Transverse colon (tissue), 4 donors: ENCODE measurements around the gene FBXO17. TPM values are rescaled to one million over a fixed set of nuclear protein-coding genes. Genes with fewer than 3 reads are reported as not detected.

Experiments
- DNase-seq: peaks from one replicate; pipeline ENCODE4 v3.0.0-alpha.2; 2019
- H3K27ac ChIP-seq, 4 donors: fragments of 200-600 bp; sonication (generic); 2 replicates each; pipeline ENCODE4 v1.5.1; 2016 to 2018; ENCODE audit warnings: inconsistent platforms in 4 of 4
- H3K27me3 ChIP-seq: fragments of 200-600 bp; sonication (generic); 2 replicates; pipeline ENCODE4 v1.5.1; 2017; ENCODE audit warnings: inconsistent platforms
- H3K36me3 ChIP-seq, 4 donors: fragments of 200-600 bp; sonication (generic); 2 replicates each; pipeline ENCODE4 v1.5.1; 2017 to 2019; ENCODE audit warnings: inconsistent platforms in 4 of 4
- H3K4me1 ChIP-seq, 4 donors: fragments of 200-600 bp; sonication (generic); 2 replicates each; pipeline ENCODE4 v1.5.1; 2017 to 2020; ENCODE audit warnings: inconsistent platforms in 4 of 4
- H3K4me3 ChIP-seq, 4 donors: fragments of 200-600 bp; sonication (generic); 1 replicate in 1 of 4; 2 replicates in 3 of 4; pipeline versions ENCODE4 v1.5.1 to v1.6.1; 2017 to 2019; ENCODE audit warnings: inconsistent platforms in 4 of 4
- H3K9me3 ChIP-seq, 2 donors: fragments of 200-600 bp; sonication (generic); 2 replicates each; pipeline ENCODE4 v1.5.1; 2017 to 2019; ENCODE audit warnings: inconsistent platforms in 2 of 2
- EP300 ChIP-seq: sonication (generic); formaldehyde crosslinking; IDR thresholded peaks from one replicate; pipeline ENCODE4 v1.6.1; 2017; ENCODE audit warnings: antibody characterized with exemption, low read depth
- POLR2A ChIP-seq: fragments of 450-650 bp; IDR thresholded peaks from one replicate; pipeline ENCODE4 v1.6.1; 2016; ENCODE audit warnings: antibody characterized with exemption, mild to moderate bottlenecking, moderate library complexity
- POLR2AphosphoS5 ChIP-seq, 3 donors: sonication (generic); formaldehyde crosslinking; IDR thresholded peaks; one replicate each; pipeline ENCODE4 v1.6.1; 2016; ENCODE audit warnings: antibody characterized with exemption in 3 of 3
- WGBS, 2 donors: methylation state at CpG; one replicate each; pipeline ENCODE4 v1.1.5; 2018; ENCODE audit warnings: low coverage in 1 of 2; 5-methylcytosine and 5-hydroxymethylcytosine counted together
- in situ Hi-C, 4 donors: fragments of 200-750 bp; cut with MboI; loops; one replicate each; pipeline versions ENCODE4 v1.15.0 to v1.15.1; 2017; ENCODE audit warnings: low sequenced_read_pairs in 3 of 4, low pct_ligation_motif_present in 1 of 4, low pct_unique_long_range_greater_than_20kb in 1 of 4
- intact Hi-C: fragments of 100-400 bp; cut with DNase I; formaldehyde crosslinking; loops from one replicate; pipeline ENCODE4 v1.15.1; 2023; ENCODE audit warnings: low total_unique reads
- total RNA-seq, 4 donors: library from RNA; depleted of rRNA; stranded (reverse); fragments of >200 nt; gene quantifications; one replicate each; pipeline ENCODE4 v1.1.0, GENCODE V29; 2016
- TF ChIP-seq, protein P1 (sequence below), 5 experiments: fragments of 200-600 bp in 3 of 5; fragments of 450-650 bp in 2 of 5; sonication (generic) in 3 of 5; IDR thresholded peaks; 1 replicate in 2 of 5; 2 replicates in 3 of 5; pipeline ENCODE4 v1.5.1; 2016 to 2017; ENCODE audit warnings: antibody characterized with exemption in 5 of 5, inconsistent platforms in 3 of 5, mild to moderate bottlenecking in 2 of 5, moderate library complexity in 1 of 5

FBXO17 gene, protein sequence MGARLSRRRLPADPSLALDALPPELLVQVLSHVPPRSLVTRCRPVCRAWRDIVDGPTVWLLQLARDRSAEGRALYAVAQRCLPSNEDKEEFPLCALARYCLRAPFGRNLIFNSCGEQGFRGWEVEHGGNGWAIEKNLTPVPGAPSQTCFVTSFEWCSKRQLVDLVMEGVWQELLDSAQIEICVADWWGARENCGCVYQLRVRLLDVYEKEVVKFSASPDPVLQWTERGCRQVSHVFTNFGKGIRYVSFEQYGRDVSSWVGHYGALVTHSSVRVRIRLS
- 1 to 10 TPM; 2.2 to 7.8 (median 2.4) TPM for total RNA-seq

- peak within 1 kb of the TSS; percentile 42 to 61 (median 54) for H3K4me3 ChIP-seq
- DNase-seq: peak; percentile 27
These were observed at the start of gene FBXO17 for GRCh38 chr19:38975214-38975860. Gene FBXO17, minus strand, starts transcription at chr19:38975742. Its CDS starts 25,423 bp downstream, at chr19:38950319.

DNA sequence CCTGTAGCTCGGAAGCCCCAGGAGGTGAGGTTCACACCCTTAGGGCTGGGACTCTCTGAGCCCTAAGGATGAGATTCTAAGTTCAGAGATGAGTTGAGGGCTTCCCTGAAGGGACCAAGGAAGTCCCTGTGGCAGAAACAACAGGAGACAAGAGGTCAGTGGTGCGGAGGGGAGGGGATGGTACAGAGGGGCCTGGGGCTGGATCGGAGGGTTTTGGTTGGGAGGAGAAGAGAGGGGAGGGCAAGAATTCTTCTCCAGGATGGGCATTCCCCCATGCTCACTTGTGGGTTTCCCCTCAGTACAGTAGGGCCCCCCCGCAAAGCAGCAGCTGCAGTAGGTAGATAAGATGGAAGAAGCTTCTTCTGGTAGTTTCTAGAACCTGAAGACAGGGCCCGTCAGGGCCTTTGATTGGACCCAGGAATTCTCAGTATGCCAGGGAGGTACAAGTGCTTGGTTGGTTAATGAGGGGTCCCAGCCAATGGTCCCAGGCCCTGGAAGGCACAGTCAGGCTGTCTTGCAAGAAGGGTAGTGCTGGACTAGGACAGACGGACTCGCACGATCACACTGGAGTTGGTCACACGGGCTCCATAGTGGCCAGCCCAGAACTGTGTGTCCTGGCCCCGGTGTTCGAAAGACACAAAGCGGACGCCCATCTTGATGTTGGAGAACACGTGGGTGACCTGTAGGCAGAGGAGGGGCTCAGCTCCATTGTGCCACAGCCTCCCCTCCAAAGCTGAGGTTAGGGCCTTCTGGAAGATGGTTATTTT is 49.5 kb upstream of the FBXO17 start:
- 93 to 95% methylated on average over 3 to 14 of the region's 14 CpGs for WGBS, 2 donors
- in situ Hi-C loops (no loop called here), intact Hi-C loops (no loop called here)
- no peak for DNase-seq
- Histone ChIP-seq H3K4me3 (no peak overlapping the region), H3K4me1 (no peaks in the 10 kb centered on the region), H3K36me3 (no peaks in the 10 kb centered on the region), H3K9me3 (no peaks in the 10 kb centered on the region), H3K27me3 (peaks cover 5% of the 10 kb centered on the region), H3K27ac (no peak overlapping the region)
- TF ChIP-seq POLR2A: no peak
- no peak for TF ChIP-seq EP300
- no peak for TF ChIP-seq POLR2AphosphoS5 (IDR thresholded peaks at IDR 0.05)
- TF ChIP-seq, protein P1, sequence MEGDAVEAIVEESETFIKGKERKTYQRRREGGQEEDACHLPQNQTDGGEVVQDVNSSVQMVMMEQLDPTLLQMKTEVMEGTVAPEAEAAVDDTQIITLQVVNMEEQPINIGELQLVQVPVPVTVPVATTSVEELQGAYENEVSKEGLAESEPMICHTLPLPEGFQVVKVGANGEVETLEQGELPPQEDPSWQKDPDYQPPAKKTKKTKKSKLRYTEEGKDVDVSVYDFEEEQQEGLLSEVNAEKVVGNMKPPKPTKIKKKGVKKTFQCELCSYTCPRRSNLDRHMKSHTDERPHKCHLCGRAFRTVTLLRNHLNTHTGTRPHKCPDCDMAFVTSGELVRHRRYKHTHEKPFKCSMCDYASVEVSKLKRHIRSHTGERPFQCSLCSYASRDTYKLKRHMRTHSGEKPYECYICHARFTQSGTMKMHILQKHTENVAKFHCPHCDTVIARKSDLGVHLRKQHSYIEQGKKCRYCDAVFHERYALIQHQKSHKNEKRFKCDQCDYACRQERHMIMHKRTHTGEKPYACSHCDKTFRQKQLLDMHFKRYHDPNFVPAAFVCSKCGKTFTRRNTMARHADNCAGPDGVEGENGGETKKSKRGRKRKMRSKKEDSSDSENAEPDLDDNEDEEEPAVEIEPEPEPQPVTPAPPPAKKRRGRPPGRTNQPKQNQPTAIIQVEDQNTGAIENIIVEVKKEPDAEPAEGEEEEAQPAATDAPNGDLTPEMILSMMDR (IDR thresholded peaks at IDR 0.05): no peak

More at GRCh38 chr19:38975214-38975860, at the start of gene FBXO17:
- no peaks in the 10 kb centered on the region for H3K9me3 ChIP-seq
- H3K36me3 ChIP-seq: no peaks in the 10 kb centered on the region
- peaks cover 37% of the 10 kb centered on the region for H3K27me3 ChIP-seq
- peaks cover 0 to 26% (median 11%) of the 10 kb centered on the region in 4 donors for H3K4me1 ChIP-seq
- peak within 1 kb of the TSS; percentile 82 to 93 (median 86) for H3K27ac ChIP-seq
- intact Hi-C loops: no loop called here
- in situ Hi-C loops: no loop called here
- 19% methylated on average over 22 of the region's 63 CpGs; no CpG with 5 or more reads in 1 of the 2 donors for WGBS, 2 donors
- no peak for TF ChIP-seq POLR2AphosphoS5 (IDR thresholded peaks at IDR 0.05)
- TF ChIP-seq EP300: no peak
- TF ChIP-seq, protein P1 (IDR thresholded peaks at IDR 0.05): no peak
- TF ChIP-seq POLR2A: no peak

GRCh38 chr19:39021063-39021462 is 45.5 kb upstream of the FBXO17 start:
- no peaks in the 10 kb centered on the region for H3K9me3 ChIP-seq
- in situ Hi-C loops (no loop called here), intact Hi-C loops (no loop called here)
- no peaks in the 10 kb centered on the region for H3K36me3 ChIP-seq
- no peaks in the 10 kb centered on the region for H3K4me1 ChIP-seq
- TF ChIP-seq, protein P1 (IDR thresholded peaks at IDR 0.05): no peak
- no peak for TF ChIP-seq EP300
- TF ChIP-seq POLR2AphosphoS5 (IDR thresholded peaks at IDR 0.05): no peak
- no peak for TF ChIP-seq POLR2A
- no peak overlapping the region for H3K4me3 ChIP-seq
- WGBS, 2 donors: 55 to 75% methylated on average over 3 to 4 of the region's 4 CpGs
- no peaks in the 10 kb centered on the region for H3K27me3 ChIP-seq
- DNase-seq: no peak
- H3K27ac ChIP-seq: no peak overlapping the region

GRCh38 chr19:39017646-39018045 is 42.1 kb upstream of the FBXO17 start:
- no peak overlapping the region for H3K4me3 ChIP-seq
- in situ Hi-C loops: no loop called here

More at GRCh38 chr19:39017646-39018045, 42.1 kb upstream of the FBXO17 start:
- DNase-seq: no peak
- intact Hi-C loops: no loop called here
- Histone ChIP-seq H3K27ac (no peak overlapping the region), H3K9me3 (no peaks in the 10 kb centered on the region), H3K4me1 (no peaks in the 10 kb centered on the region), H3K36me3 (no peaks in the 10 kb centered on the region), H3K27me3 (no peaks in the 10 kb centered on the region)
- 80 to 86% methylated on average over 4 of the region's 4 CpGs for WGBS, 2 donors
- TF ChIP-seq EP300: no peak
- TF ChIP-seq, protein P1 (IDR thresholded peaks at IDR 0.05): no peak
- TF ChIP-seq POLR2AphosphoS5 (IDR thresholded peaks at IDR 0.05): no peak
